MM.1S (cell line): Measurements from ENCODE around the gene PACC1.

Source experiments
- DNase-seq: peaks from one replicate; pipeline ENCODE4 v3.0.0-alpha.2; 2015
- H2AFZ ChIP-seq: fragments of 300-600 bp; sonication (generic); 2 replicates; pipeline ENCODE4 v1.6.0; 2016; ENCODE audit warnings: antibody characterized with exemption, low read length
- H3F3A ChIP-seq: fragments of 300-600 bp; sonication (generic); 2 replicates; pipeline ENCODE4 v1.6.1; 2016; ENCODE audit warnings: mild to moderate bottlenecking, antibody characterized with exemption, low read length, moderate library complexity, mixed read lengths; ENCODE audit not compliant: insufficient read depth
- H3K27ac ChIP-seq: fragments of 300-600 bp; sonication (generic); 2 replicates; pipeline ENCODE4 v1.5.1; 2016; ENCODE audit warnings: mild to moderate bottlenecking, low read length
- H3K27me3 ChIP-seq: fragments of 300-600 bp; sonication (generic); replicated peaks from 2 replicates; pipeline ENCODE4 v1.6.0; 2016; ENCODE audit warnings: low read length; ENCODE audit not compliant: insufficient read depth
- H3K36me3 ChIP-seq: fragments of 300-600 bp; sonication (generic); replicated peaks from 2 replicates; pipeline ENCODE4 v1.6.1; 2016; ENCODE audit warnings: mild to moderate bottlenecking, low read length, mixed read lengths; ENCODE audit not compliant: insufficient read depth
- H3K4me1 ChIP-seq: fragments of 300-600 bp; sonication (generic); 2 replicates; pipeline ENCODE4 v1.6.1; 2016; ENCODE audit warnings: low read length, mixed read lengths
- H3K4me2 ChIP-seq: fragments of 300-600 bp; sonication (generic); 2 replicates; pipeline ENCODE4 v1.6.0; 2016; ENCODE audit warnings: low read depth, low read length
- H3K4me3 ChIP-seq: fragments of 300-600 bp; sonication (generic); 2 replicates; pipeline ENCODE4 v1.5.1; 2016; ENCODE audit warnings: low read length, mixed read lengths
- H3K79me2 ChIP-seq: fragments of 300-600 bp; sonication (generic); 2 replicates; pipeline ENCODE4 v1.6.1; 2016; ENCODE audit warnings: mixed run types, low read length, mixed read lengths
- H3K9ac ChIP-seq: fragments of 300-600 bp; sonication (generic); 2 replicates; pipeline ENCODE4 v1.6.1; 2016; ENCODE audit warnings: low read length, mixed read lengths
- H3K9me2 ChIP-seq: fragments of 300-600 bp; sonication (generic); replicated peaks from 2 replicates; pipeline ENCODE4 v1.6.1; 2016; ENCODE audit warnings: mild to moderate bottlenecking, low read length, mixed read lengths; ENCODE audit not compliant: insufficient read depth
- H3K9me3 ChIP-seq: fragments of 300-600 bp; sonication (generic); replicated peaks from 2 replicates; pipeline ENCODE4 v1.6.1; 2016; ENCODE audit warnings: mild to moderate bottlenecking, low read length, mixed read lengths; ENCODE audit not compliant: insufficient read depth
- H4K20me1 ChIP-seq: fragments of 300-600 bp; sonication (generic); 2 replicates; pipeline ENCODE4 v1.6.1; 2016; ENCODE audit warnings: mild to moderate bottlenecking, low read length, moderate library complexity, mixed read lengths; ENCODE audit not compliant: insufficient read depth
- EZH2 ChIP-seq: fragments of 300-600 bp; sonication (generic); optimal IDR thresholded peaks from 2 replicates; pipeline ENCODE3; 2017; ENCODE audit warnings: low read depth, mild to moderate bottlenecking, antibody characterized with exemption, low read length, mixed read lengths
- EZH2phosphoT487 ChIP-seq: fragments of 300-600 bp; sonication (generic); IDR thresholded peaks from 2 replicates; pipeline ENCODE4 v1.6.1; 2018; ENCODE audit warnings: antibody characterized with exemption, low read length
- TF ChIP-seq, protein P1 (sequence below): fragments of 300-600 bp; sonication (generic); IDR thresholded peaks from 2 replicates; pipeline ENCODE4 v1.5.1; 2016; ENCODE audit warnings: antibody characterized with exemption, low read length, mixed read lengths

Gene PACC1

DNA sequence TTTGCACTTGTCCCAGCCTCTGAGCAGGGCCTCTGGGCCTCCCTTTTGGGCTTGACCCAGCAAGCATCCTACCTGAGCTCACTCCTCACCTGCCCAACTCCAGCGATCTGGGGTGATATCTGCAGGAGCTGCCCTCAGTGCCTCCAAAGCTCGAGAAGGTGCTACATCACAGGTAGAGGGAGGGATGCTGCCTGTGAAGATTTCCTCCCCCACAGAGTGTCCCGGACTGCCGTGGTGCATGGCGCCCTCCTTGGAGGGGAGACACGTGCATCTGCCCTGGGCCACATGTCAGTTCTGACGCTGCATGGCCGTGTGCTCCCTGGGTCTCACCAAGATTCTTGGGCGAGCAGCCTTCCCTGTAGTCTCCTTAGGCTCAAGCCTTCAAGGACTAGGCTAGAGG lies 45.7 kb upstream of the PACC1 start:
- DNase-seq, result no peak
- no peaks in the 10 kb centered on the region for H3K79me2 ChIP-seq
- peaks cover 11% of the 10 kb centered on the region for H3K4me1 ChIP-seq
- no peak overlapping the region for H2AFZ ChIP-seq
- no peak overlapping the region for H3K9ac ChIP-seq
- H4K20me1 ChIP-seq, result no peaks in the 10 kb centered on the region
- TF ChIP-seq EZH2 (no peak), EZH2phosphoT487 (no peak)
- TF ChIP-seq, protein P1, sequence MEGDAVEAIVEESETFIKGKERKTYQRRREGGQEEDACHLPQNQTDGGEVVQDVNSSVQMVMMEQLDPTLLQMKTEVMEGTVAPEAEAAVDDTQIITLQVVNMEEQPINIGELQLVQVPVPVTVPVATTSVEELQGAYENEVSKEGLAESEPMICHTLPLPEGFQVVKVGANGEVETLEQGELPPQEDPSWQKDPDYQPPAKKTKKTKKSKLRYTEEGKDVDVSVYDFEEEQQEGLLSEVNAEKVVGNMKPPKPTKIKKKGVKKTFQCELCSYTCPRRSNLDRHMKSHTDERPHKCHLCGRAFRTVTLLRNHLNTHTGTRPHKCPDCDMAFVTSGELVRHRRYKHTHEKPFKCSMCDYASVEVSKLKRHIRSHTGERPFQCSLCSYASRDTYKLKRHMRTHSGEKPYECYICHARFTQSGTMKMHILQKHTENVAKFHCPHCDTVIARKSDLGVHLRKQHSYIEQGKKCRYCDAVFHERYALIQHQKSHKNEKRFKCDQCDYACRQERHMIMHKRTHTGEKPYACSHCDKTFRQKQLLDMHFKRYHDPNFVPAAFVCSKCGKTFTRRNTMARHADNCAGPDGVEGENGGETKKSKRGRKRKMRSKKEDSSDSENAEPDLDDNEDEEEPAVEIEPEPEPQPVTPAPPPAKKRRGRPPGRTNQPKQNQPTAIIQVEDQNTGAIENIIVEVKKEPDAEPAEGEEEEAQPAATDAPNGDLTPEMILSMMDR, result no peak
- no peaks in the 10 kb centered on the region for H3F3A ChIP-seq
- H3K4me3 ChIP-seq, result no peak overlapping the region
- H3K36me3 ChIP-seq, result no peaks in the 10 kb centered on the region
- no peaks in the 10 kb centered on the region for H3K9me3 ChIP-seq
- H3K27me3 ChIP-seq, result no peaks in the 10 kb centered on the region
- H3K4me2 ChIP-seq, result no peak overlapping the region
- no peaks in the 10 kb centered on the region for H3K9me2 ChIP-seq
- no peak overlapping the region for H3K27ac ChIP-seq

DNA sequence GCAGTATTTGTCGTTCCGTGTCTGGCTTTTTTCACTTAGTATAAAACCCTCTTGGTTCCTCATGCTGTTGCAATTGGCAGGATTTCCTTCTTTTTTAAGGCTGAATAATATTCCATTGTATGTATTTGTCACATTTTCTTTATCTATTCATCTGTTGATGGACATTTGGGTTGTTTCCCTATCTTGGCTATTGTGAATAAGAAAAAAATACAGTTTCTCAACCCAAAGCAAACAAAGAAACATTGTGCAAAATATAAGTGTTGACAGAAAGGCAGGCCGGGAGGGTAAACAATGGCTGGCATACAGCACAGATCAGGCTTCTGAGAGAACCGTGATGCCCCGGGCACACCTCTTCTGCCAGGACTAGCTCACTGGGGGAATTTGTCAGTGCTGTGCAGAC lies 45.0 kb upstream of the PACC1 start:
- no peak overlapping the region for H3K4me2 ChIP-seq

DNA sequence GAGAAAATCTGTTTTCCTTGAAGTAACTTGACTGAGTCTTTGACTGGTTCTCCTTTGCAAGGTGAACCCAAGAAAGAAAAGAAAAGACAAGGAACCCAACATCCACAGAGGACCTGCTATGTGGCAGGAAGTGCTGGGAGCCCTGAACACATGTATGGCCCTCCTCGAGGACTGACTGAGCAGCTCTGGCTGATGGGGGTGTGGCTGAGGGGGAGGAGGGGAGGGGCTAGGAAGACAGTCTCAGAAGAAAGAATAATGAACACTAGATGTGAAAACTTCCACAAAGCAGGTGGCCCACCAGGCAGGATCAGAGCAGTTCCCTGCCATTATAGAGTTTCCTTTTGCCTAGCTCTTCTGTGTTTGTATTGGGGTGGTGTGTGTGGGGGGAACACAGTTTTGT lies 44.1 kb upstream of the PACC1 start:
- Histone ChIP-seq H3K27me3 (no peaks in the 10 kb centered on the region), H3K9me3 (no peaks in the 10 kb centered on the region), H3K4me2 (no peak overlapping the region), H3K9me2 (no peaks in the 10 kb centered on the region), H2AFZ (peak overlapping the region; percentile 64), H3K4me3 (no peak overlapping the region), H3K4me1 (peaks cover 11% of the 10 kb centered on the region), H3K79me2 (no peaks in the 10 kb centered on the region), H4K20me1 (no peaks in the 10 kb centered on the region), H3K36me3 (no peaks in the 10 kb centered on the region), H3K27ac (no peak overlapping the region), H3K9ac (no peak overlapping the region), H3F3A (no peaks in the 10 kb centered on the region)
- TF ChIP-seq, protein P1, result no peak
- TF ChIP-seq EZH2phosphoT487, result no peak
- no peak for TF ChIP-seq EZH2
- peak; percentile 36 for DNase-seq

More for the DNA sequence above, 45.0 kb upstream of the PACC1 start:
- Histone ChIP-seq H3K9me2 (no peaks in the 10 kb centered on the region), H3K36me3 (no peaks in the 10 kb centered on the region), H3K9me3 (no peaks in the 10 kb centered on the region), H3K4me1 (peaks cover 11% of the 10 kb centered on the region), H2AFZ (no peak overlapping the region), H3K27ac (no peak overlapping the region), H4K20me1 (no peaks in the 10 kb centered on the region), H3F3A (no peaks in the 10 kb centered on the region), H3K27me3 (no peaks in the 10 kb centered on the region), H3K4me3 (no peak overlapping the region), H3K9ac (no peak overlapping the region), H3K79me2 (no peaks in the 10 kb centered on the region)
- TF ChIP-seq EZH2phosphoT487, result no peak
- TF ChIP-seq, protein P1, result no peak
- TF ChIP-seq EZH2, result no peak
- DNase-seq, result no peak
